HG03045 (cell line): Measurements from ENCODE around the gene EIF1AY.
"Not testable (repeated sequence)": the region's sequence is repeated elsewhere in the genome, so short reads cannot be mapped to it uniquely, and the experiment has no call there.

Experiments
- ATAC-seq: cut with Tn5 transposase; IDR thresholded peaks from one replicate; pipeline ENCODE4 v1.9.1; 2021; ENCODE audit warnings: mild to moderate bottlenecking, moderate library complexity; ENCODE audit not compliant: unreplicated experiment

Gene EIF1AY

GRCh38 chrY:20575531-20576121, at the start of gene EIF1AY:
Gene EIF1AY (plus strand): TSS chrY:20575776. CDS start chrY:20575872, 96 bp downstream.
- ATAC-seq: peak; percentile 98

GRCh38 chrY:20528435-20528834, 47.1 kb upstream of the EIF1AY start:
- no peak for ATAC-seq

- ATAC-seq: no peak
These were observed 37.4 kb upstream of the EIF1AY start for GRCh38 chrY:20538186-20538585.

- no peak for ATAC-seq
These were observed 36.6 kb upstream of the EIF1AY start for GRCh38 chrY:20538933-20539332.

GRCh38 chrY:20544451-20544960, 31.1 kb upstream of the EIF1AY start:
- no peak for ATAC-seq

- ATAC-seq: no peak
These were observed 29.5 kb upstream of the EIF1AY start for GRCh38 chrY:20546071-20546470.

GRCh38 chrY:20549289-20549688, 26.3 kb upstream of the EIF1AY start:
- no peak for ATAC-seq

- ATAC-seq: no peak
These were observed 23.7 kb upstream of the EIF1AY start for GRCh38 chrY:20551840-20552239.

- not testable (repeated sequence) for ATAC-seq
These were observed 22.7 kb upstream of the EIF1AY start for GRCh38 chrY:20552764-20553323.

GRCh38 chrY:20555820-20556219, 19.8 kb upstream of the EIF1AY start:
- ATAC-seq: no peak

GRCh38 chrY:20558677-20559076, 16.9 kb upstream of the EIF1AY start:
- ATAC-seq: no peak

- ATAC-seq: no peak
These were observed 15.6 kb upstream of the EIF1AY start for GRCh38 chrY:20559873-20560512.

- no peak for ATAC-seq
These were observed 4.3 kb upstream of the EIF1AY start for GRCh38 chrY:20571306-20571705.

- no peak for ATAC-seq
These were observed 930 bp downstream of the EIF1AY start for GRCh38 chrY:20576506-20576905.

GRCh38 chrY:20578206-20578605, 2.6 kb downstream of the EIF1AY start:
- no peak for ATAC-seq

- ATAC-seq: no peak
These were observed 6.1 kb downstream of the EIF1AY start for GRCh38 chrY:20581687-20582086.

- ATAC-seq: no peak
These were observed 10.6 kb downstream of the EIF1AY start for GRCh38 chrY:20586161-20586560.
